Fibroblast of lung (primary cell): ENCODE measurements around the gene RPL39L.

ENCODE experiments used
- CTCF ChIP-seq, 2 donors: IDR thresholded peaks in 1 of 2; conservative IDR thresholded peaks in 1 of 2; 1 replicate in 1 of 2; 2 replicates in 1 of 2; pipeline ENCODE4 v1.5.1; 2011 to 2012; ENCODE audit warnings: low read length in 2 of 2, control low read depth in 1 of 2, inconsistent platforms in 1 of 2, low read depth in 1 of 2, mild to moderate bottlenecking in 1 of 2
- EZH2 ChIP-seq: IDR thresholded peaks from 2 replicates; pipeline ENCODE4 v1.5.1; 2012; ENCODE audit warnings: low read length, control low read depth, mild to moderate bottlenecking; ENCODE audit errors: missing control alignments

GRCh38 chr3:187150599-187150998, 11.3 kb upstream of the RPL39L start:
- TF ChIP-seq CTCF (conservative IDR thresholded peaks at IDR 0.05 in 1 of 2, IDR thresholded peaks at IDR 0.05 in 1 of 2; ENCODE audit: low read depth in 1 of 2, low read length in 2 of 2), result no peak
- TF ChIP-seq EZH2, result no peak
